Measurements from ENCODE around the gene SENP3.
A peak's percentile ranks its signal among the peaks of the same experiment; 100 is the strongest.

Gene SENP3

GRCh38 chr17:7577327-7578199 lies 15.8 kb downstream of the SENP3 start:
- DNase-seq, result no peak

- DNase-seq, result peak; percentile 76
Measured at GRCh38 chr17:7579001-7579833, 17.5 kb downstream of the SENP3 start, which contains the start of gene CD68. Gene CD68, plus strand, starts transcription at chr17:7579638. Its CDS starts 40 bp downstream, at chr17:7579678.

- peak; percentile 58 for DNase-seq
Measured at GRCh38 chr17:7579834-7580603, 18.3 kb downstream of the SENP3 start.

- no peak for DNase-seq
Measured at GRCh38 chr17:7580604-7581575, 19.2 kb downstream of the SENP3 start.

- DNase-seq, result no peak
Measured at GRCh38 chr17:7582396-7583252, 20.9 kb downstream of the SENP3 start.

- peak; percentile 97 for DNase-seq
Measured at GRCh38 chr17:7583253-7584109, 21.8 kb downstream of the SENP3 start, which contains the start of gene MPDU1. Gene MPDU1, plus strand, starts transcription at chr17:7583852. Its CDS starts 11 bp downstream, at chr17:7583863.

- no peak for DNase-seq
Measured at GRCh38 chr17:7586673-7587419, 25.1 kb downstream of the SENP3 start.

- no peak for DNase-seq
Measured at GRCh38 chr17:7587420-7588151, 25.9 kb downstream of the SENP3 start.

GRCh38 chr17:7588553-7589203 lies 27.0 kb downstream of the SENP3 start:
- no peak for DNase-seq

- DNase-seq, result peak; percentile 71
Measured at GRCh38 chr17:7589204-7589868, 27.6 kb downstream of the SENP3 start.

- no peak for DNase-seq
Measured at GRCh38 chr17:7589891-7590691, 28.4 kb downstream of the SENP3 start, which contains the start of gene SOX15. Gene SOX15, minus strand, starts transcription at chr17:7590094. Its CDS starts 418 bp downstream, at chr17:7589676.

GRCh38 chr17:7590743-7591142 lies 29.0 kb downstream of the SENP3 start:
- no peak for DNase-seq

- no peak for DNase-seq
Measured at GRCh38 chr17:7591596-7591995, 29.9 kb downstream of the SENP3 start.

- no peak for DNase-seq
Measured at GRCh38 chr17:7592422-7593021, 30.8 kb downstream of the SENP3 start.

- no peak for DNase-seq
Measured at GRCh38 chr17:7593296-7593695, 31.6 kb downstream of the SENP3 start.

Data from CD4-positive, alpha-beta T cell treated with Interleukin-17A for 1 hour (primary cell).